ENCODE measurements around the gene NOC4L.

Gene NOC4L

DNA sequence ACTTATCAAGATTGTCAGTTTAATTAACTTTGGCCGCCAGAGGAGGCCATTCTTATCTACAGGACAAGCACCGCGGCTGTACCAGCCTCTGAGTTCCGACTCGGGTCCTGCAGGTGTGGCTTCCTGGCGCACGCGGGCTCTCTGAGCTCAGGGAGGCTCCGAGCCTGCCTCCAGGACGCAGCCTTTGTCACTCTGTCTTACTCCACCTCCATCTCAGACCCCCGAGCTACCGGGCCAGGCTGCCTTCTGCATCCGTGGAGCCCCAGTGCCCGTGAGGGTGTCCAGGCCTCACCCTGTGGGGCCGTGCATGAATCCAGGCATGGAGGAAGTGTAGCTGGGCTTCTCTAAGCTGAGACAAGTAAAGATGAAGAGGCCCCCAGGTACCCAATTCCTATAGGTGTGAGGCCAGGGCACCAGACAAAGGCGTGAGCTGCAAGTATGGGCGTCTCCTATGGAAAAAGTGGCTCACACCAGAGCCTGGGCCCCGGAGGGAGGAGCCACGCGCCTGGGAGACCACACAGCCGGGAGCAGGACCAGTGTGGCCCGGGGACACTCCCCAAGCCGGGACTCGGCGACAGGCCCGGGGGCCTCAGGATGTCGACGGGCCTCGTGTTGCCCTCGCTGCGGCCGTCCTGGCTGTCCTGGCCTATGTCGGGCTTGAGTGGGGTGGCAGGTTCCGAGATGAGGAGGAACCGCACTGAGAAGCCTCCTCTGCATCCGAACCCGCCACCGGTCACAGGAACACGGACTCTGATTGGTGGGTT, 42.8 kb downstream of the NOC4L start:
- in situ Hi-C loops (cut with MboI; ENCODE audit: low pct_unique_long_range_greater_than_20kb, low sequenced_read_pairs, unreplicated experiment) = no loop called here
- TF ChIP-seq, protein P1, sequence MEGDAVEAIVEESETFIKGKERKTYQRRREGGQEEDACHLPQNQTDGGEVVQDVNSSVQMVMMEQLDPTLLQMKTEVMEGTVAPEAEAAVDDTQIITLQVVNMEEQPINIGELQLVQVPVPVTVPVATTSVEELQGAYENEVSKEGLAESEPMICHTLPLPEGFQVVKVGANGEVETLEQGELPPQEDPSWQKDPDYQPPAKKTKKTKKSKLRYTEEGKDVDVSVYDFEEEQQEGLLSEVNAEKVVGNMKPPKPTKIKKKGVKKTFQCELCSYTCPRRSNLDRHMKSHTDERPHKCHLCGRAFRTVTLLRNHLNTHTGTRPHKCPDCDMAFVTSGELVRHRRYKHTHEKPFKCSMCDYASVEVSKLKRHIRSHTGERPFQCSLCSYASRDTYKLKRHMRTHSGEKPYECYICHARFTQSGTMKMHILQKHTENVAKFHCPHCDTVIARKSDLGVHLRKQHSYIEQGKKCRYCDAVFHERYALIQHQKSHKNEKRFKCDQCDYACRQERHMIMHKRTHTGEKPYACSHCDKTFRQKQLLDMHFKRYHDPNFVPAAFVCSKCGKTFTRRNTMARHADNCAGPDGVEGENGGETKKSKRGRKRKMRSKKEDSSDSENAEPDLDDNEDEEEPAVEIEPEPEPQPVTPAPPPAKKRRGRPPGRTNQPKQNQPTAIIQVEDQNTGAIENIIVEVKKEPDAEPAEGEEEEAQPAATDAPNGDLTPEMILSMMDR (IDR thresholded peaks at IDR 0.05; ENCODE audit: extremely low read depth, insufficient read depth, missing control alignments) = no peak
- DNase-seq (ENCODE audit: low spot score) = no peak

DNA sequence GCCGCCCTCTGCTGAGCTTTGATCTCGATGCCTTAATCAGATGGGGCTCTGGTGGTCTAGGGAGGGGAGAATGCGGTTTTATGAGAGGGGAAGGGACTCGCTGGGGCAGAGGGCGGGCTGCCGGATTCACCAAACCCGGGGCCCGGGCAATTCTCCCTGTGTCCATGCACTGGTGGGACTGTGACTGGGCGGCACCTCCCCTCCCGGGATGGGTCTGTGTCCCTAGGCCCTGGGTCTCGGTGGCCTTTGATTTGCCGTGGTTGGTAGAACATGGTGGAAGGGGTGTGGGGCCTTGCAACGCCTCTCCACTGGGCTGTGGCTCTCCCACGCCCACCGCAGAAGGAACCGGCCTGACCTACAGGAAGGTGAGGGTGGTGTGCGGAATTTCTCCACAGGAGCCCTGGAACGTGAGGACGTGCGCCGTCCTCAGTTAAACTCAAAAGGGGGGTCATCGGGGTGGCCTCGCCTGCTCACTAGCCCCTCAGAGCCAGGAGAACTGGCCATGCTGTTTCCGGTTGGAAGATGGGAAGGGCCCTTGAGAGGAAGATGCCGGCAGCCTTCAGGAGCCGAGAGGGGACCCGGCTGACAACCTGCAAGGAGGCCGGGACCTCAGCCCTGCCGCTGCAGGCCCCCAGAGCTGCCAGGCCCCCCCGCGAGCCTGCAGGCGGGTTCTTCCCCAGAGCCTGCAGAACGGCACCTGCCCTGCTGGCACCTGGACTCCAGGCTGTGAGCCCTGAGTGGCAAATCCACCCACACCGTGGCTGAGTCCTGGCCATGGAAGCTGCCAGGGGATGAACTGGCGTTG, 43.6 kb downstream of the NOC4L start:
- TF ChIP-seq, protein P1 (IDR thresholded peaks at IDR 0.05; ENCODE audit: extremely low read depth, insufficient read depth, missing control alignments) = no peak
- in situ Hi-C loops (cut with MboI; ENCODE audit: low pct_unique_long_range_greater_than_20kb, low sequenced_read_pairs, unreplicated experiment) = no loop called here
- DNase-seq (ENCODE audit: low spot score) = no peak

DNA sequence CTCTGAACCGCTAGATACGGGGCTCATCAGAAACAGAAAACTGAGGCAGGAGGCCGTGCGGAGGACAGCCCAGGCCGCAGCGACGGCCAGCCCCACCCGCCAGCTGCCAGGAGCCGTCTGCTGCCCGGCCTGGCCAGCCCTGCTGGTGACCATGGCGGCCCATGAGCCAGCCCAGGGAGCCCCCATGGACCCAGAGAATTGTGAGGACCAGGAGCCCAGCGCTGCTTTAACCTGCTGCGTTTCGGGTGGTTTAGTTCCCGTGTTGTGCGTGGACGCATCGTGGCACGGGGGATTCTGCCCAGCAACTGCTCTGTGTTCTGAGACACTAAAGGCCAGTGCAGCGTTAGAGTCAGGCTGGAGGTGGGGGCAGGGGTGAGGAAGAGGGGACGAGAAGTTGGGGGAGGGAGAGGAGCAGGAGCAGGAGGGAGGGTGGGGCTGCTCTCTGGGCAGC, 44.2 kb downstream of the NOC4L start:
- TF ChIP-seq, protein P1 (IDR thresholded peaks at IDR 0.05; ENCODE audit: extremely low read depth, insufficient read depth, missing control alignments) = no peak
- DNase-seq (ENCODE audit: low spot score) = no peak
- in situ Hi-C loops (cut with MboI; ENCODE audit: low pct_unique_long_range_greater_than_20kb, low sequenced_read_pairs, unreplicated experiment) = no loop called here

DNA sequence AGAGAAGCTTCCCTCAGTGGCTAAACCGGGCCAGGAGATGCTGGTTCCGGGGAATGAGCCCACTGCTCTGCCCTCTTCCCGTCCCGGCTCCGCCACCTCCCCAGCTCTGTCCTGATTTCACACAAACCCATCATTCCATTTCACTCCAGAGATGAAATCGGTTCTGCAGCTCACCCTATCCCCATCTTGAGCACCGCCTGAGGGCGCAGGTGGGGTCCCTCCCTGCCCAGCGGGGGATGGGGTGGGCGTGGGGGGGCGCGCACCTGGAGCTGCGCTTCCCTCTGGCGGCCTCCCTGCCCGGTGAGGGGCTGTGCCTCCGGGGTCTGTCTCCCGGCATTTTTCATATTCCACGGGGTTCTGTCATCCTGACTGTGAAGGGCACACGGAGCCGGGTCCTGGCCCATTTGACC, 44.7 kb downstream of the NOC4L start:
- no peak for DNase-seq (ENCODE audit: low spot score)
- in situ Hi-C loops (cut with MboI; ENCODE audit: low pct_unique_long_range_greater_than_20kb, low sequenced_read_pairs, unreplicated experiment) = no loop called here
- TF ChIP-seq, protein P1 (IDR thresholded peaks at IDR 0.05; ENCODE audit: extremely low read depth, insufficient read depth, missing control alignments) = peak; percentile 0

DNA sequence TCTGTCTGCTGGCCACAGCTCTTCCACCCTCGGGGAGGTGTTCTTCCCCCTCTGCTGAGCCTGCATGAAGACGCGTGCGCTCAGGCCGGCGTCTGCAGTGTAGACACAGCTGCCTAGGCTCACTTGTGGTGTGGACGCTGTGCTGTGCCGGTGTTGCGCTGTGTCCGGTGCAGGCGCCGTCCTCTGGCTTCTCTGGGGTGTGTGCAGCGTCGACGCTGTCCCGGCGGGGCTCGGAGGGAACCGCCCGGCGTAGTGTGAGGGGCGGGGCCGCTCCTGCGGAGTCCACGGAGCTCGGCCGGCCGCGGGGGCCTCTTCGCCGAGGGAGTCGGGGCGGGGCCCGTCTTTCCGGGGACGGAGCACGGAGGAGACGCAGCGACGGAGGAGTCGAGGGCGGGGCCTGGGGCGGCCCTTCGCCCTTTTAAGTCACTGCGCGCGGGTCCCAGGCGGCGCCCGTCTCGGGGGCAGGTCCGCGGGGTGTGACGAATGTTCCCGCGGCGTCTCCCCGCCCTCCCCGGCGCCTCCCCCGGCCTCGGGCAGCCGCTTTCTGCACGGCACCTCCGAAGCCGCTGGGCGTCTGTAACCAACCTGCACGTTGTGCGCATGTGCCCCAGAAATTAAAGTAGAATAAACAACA, 45.2 kb downstream of the NOC4L start:
- DNase-seq (ENCODE audit: low spot score) = peak; percentile 99
- TF ChIP-seq, protein P1 (IDR thresholded peaks at IDR 0.05; ENCODE audit: extremely low read depth, insufficient read depth, missing control alignments) = no peak
- in situ Hi-C loops (cut with MboI; ENCODE audit: low pct_unique_long_range_greater_than_20kb, low sequenced_read_pairs, unreplicated experiment) = no loop called here

DNA sequence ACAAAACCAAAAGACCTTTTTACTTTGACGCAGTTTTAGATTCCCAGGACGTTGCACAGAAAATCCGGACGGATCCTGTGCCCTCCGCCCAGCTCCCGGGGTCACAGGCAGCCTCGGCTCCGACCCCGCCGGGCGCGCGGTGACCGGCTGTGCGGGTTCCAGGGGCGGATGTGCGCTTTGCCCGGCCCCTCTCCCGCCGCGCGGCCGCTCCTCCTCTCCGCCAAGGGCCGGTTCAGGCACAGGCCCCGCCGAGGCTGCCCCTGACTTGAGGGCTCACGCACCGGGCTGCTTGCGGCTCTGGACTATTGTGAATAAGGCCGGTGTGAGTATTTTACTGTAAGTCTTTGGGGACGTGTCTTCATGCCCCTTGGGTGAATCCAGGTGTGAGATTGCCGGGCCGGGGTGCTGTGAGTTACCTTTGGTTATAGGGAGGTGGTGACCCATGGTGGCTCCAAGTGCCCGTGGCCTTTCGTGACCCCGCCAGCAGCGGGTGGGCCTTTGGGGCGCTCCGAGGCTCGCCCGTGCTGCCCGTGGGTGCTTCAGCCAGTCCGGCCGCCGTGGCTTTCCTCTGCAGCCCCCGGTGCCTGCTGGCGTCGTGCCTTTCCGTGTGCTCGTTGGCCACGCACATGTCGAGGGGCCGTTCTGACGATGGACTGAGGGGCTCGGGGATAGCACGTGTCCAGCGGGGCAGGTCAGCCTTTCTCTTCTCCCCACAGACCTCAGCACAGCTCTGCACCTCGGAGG, 45.9 kb downstream of the NOC4L start:
- in situ Hi-C loops (cut with MboI; ENCODE audit: low pct_unique_long_range_greater_than_20kb, low sequenced_read_pairs, unreplicated experiment) = no loop called here

More for the DNA sequence above, 45.9 kb downstream of the NOC4L start:
- TF ChIP-seq, protein P1 (IDR thresholded peaks at IDR 0.05; ENCODE audit: extremely low read depth, insufficient read depth, missing control alignments) = no peak
- peak; percentile 65 for DNase-seq (ENCODE audit: low spot score)
